ENCODE measurements around the gene NFIL3.

DNA sequence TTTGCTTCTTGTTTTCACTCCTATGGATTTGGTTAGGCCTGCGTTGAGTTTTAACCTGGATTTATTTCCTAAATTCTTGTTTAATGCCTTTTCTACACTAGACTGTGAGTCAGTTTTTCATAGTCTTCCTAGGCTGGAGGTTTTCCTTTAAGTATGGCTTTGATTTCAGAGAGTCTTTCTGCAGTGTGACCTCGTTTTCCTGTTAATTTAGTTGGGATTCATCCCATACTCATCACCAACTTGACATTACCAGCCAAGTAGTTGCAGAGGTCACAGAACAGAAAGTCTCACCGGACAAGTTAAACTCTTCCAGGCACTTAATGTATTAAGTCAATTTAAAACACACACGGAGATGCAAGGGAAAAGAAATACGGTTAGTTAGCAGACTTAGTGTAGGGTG is 32.2 kb downstream of the NFIL3 start:
- TF ChIP-seq CTCF (IDR thresholded peaks at IDR 0.05; ENCODE audit: low read length) (no peak), EZH2 (optimal IDR thresholded peaks at IDR 0.05; ENCODE audit: low read depth, low read length) (no peak), EZH2phosphoT487 (IDR thresholded peaks at IDR 0.05; ENCODE audit: low read length) (no peak)

All from MM.1S (cell line).